GM21529 (cell line): ENCODE results near the gene GALNT9.
"Not testable (repeated sequence)": the region's sequence is repeated elsewhere in the genome, so short reads cannot be mapped to it uniquely, and the experiment has no call there.

Source experiments
- ATAC-seq: cut with Tn5 transposase; IDR thresholded peaks from one replicate; pipeline ENCODE4 v1.9.1; 2021; ENCODE audit not compliant: unreplicated experiment

GALNT9 gene

GRCh38 chr12:132295561-132295960 is 33.8 kb downstream of the GALNT9 start:
- not testable (repeated sequence) for ATAC-seq

- ATAC-seq = no peak
Measured at GRCh38 chr12:132295101-132295526, 34.3 kb downstream of the GALNT9 start.

- no peak for ATAC-seq
Measured at GRCh38 chr12:132294121-132295034, 35.0 kb downstream of the GALNT9 start.

- ATAC-seq = no peak
Measured at GRCh38 chr12:132292328-132293319, 36.8 kb downstream of the GALNT9 start.

- ATAC-seq = no peak
Measured at GRCh38 chr12:132291402-132292175, 37.8 kb downstream of the GALNT9 start.

- ATAC-seq = no peak
Measured at GRCh38 chr12:132290203-132290540, 39.2 kb downstream of the GALNT9 start.

- ATAC-seq = no peak
Measured at GRCh38 chr12:132289356-132290202, 39.8 kb downstream of the GALNT9 start.

- ATAC-seq = no peak
Measured at GRCh38 chr12:132288516-132289215, 40.7 kb downstream of the GALNT9 start.

- ATAC-seq = no peak
Measured at GRCh38 chr12:132287391-132288238, 41.8 kb downstream of the GALNT9 start.

GRCh38 chr12:132286912-132287311 is 42.5 kb downstream of the GALNT9 start:
- ATAC-seq = no peak

- no peak for ATAC-seq
Measured at GRCh38 chr12:132285991-132286681, 43.3 kb downstream of the GALNT9 start.

- no peak for ATAC-seq
Measured at GRCh38 chr12:132284827-132285741, 44.3 kb downstream of the GALNT9 start.

GRCh38 chr12:132284071-132284826 is 45.1 kb downstream of the GALNT9 start:
- no peak for ATAC-seq

- no peak for ATAC-seq
Measured at GRCh38 chr12:132282950-132283771, 46.2 kb downstream of the GALNT9 start.
